ENCODE results near the gene MIP.
"Not testable (repeated sequence)": the region's sequence is repeated elsewhere in the genome, so short reads cannot be mapped to it uniquely, and the experiment has no call there.

MIP gene

GRCh38 chr12:56454557-56454956, at the start of gene MIP:
MIP (minus strand) TSS chr12:56454657; CDS start chr12:56454613, 44 bp downstream.
- no peak for DNase-seq (ENCODE audit: low read depth)

- DNase-seq (ENCODE audit: low read depth): not testable (repeated sequence)
Observed at GRCh38 chr12:56499879-56500278, 45.4 kb upstream of the MIP start.

GRCh38 chr12:56499452-56499851, 45.0 kb upstream of the MIP start:
- DNase-seq (ENCODE audit: low read depth): not testable (repeated sequence)

GRCh38 chr12:56498126-56498902, 43.9 kb upstream of the MIP start:
- not testable (repeated sequence) for DNase-seq (ENCODE audit: low read depth)

GRCh38 chr12:56496704-56497103, 42.2 kb upstream of the MIP start:
- not testable (repeated sequence) for DNase-seq (ENCODE audit: low read depth)

GRCh38 chr12:56494481-56494880, 40.0 kb upstream of the MIP start:
- not testable (repeated sequence) for DNase-seq (ENCODE audit: low read depth)

- not testable (repeated sequence) for DNase-seq (ENCODE audit: low read depth)
Observed at GRCh38 chr12:56494106-56494415, 39.6 kb upstream of the MIP start.

- DNase-seq (ENCODE audit: low read depth): not testable (repeated sequence)
Observed at GRCh38 chr12:56493409-56494105, 39.1 kb upstream of the MIP start.

GRCh38 chr12:56490360-56490759, 35.9 kb upstream of the MIP start:
- no peak for DNase-seq (ENCODE audit: low read depth)

- DNase-seq (ENCODE audit: low read depth): peak; percentile 56
Observed at GRCh38 chr12:56488041-56488955, 33.8 kb upstream of the MIP start, which contains the start of gene GLS2. GLS2 (minus strand) TSS chr12:56488161; CDS start chr12:56488118, 43 bp downstream.

- DNase-seq (ENCODE audit: low read depth): no peak
Observed at GRCh38 chr12:56487448-56488040, 33.1 kb upstream of the MIP start.

GRCh38 chr12:56486694-56487093, 32.2 kb upstream of the MIP start:
- DNase-seq (ENCODE audit: low read depth): no peak

GRCh38 chr12:56484566-56484965, 30.1 kb upstream of the MIP start:
- DNase-seq (ENCODE audit: low read depth): no peak

GRCh38 chr12:56479625-56480024, 25.2 kb upstream of the MIP start:
- DNase-seq (ENCODE audit: low read depth): no peak

- DNase-seq (ENCODE audit: low read depth): no peak
Observed at GRCh38 chr12:56477521-56478225, 23.2 kb upstream of the MIP start.

- DNase-seq (ENCODE audit: low read depth): no peak
Observed at GRCh38 chr12:56476972-56477432, 22.5 kb upstream of the MIP start.

GRCh38 chr12:56476143-56476542, 21.7 kb upstream of the MIP start:
- no peak for DNase-seq (ENCODE audit: low read depth)

- no peak for DNase-seq (ENCODE audit: low read depth)
Observed at GRCh38 chr12:56474389-56474788, 19.9 kb upstream of the MIP start.

GRCh38 chr12:56469007-56469930, 14.8 kb upstream of the MIP start:
- no peak for DNase-seq (ENCODE audit: low read depth)
